Uterus (tissue), 2 donors: ENCODE data around the gene STAP2.

ENCODE experiments used
- CTCF ChIP-seq, 4 experiments: fragments of 200-600 bp in 2 of 4; fragments of 450-650 bp in 2 of 4; sonication (generic) in 2 of 4; IDR thresholded peaks; one replicate each; pipeline ENCODE4 v1.5.1; 2016 to 2019; ENCODE audit warnings: antibody characterized with exemption in 4 of 4, mild to moderate bottlenecking in 2 of 4, moderate library complexity in 1 of 4
- POLR2A ChIP-seq, 2 donors: fragments of 450-650 bp; IDR thresholded peaks; one replicate each; pipeline ENCODE4 v1.6.1; 2016; ENCODE audit warnings: antibody characterized with exemption in 2 of 2, mild to moderate bottlenecking in 1 of 2, moderate library complexity in 1 of 2

DNA sequence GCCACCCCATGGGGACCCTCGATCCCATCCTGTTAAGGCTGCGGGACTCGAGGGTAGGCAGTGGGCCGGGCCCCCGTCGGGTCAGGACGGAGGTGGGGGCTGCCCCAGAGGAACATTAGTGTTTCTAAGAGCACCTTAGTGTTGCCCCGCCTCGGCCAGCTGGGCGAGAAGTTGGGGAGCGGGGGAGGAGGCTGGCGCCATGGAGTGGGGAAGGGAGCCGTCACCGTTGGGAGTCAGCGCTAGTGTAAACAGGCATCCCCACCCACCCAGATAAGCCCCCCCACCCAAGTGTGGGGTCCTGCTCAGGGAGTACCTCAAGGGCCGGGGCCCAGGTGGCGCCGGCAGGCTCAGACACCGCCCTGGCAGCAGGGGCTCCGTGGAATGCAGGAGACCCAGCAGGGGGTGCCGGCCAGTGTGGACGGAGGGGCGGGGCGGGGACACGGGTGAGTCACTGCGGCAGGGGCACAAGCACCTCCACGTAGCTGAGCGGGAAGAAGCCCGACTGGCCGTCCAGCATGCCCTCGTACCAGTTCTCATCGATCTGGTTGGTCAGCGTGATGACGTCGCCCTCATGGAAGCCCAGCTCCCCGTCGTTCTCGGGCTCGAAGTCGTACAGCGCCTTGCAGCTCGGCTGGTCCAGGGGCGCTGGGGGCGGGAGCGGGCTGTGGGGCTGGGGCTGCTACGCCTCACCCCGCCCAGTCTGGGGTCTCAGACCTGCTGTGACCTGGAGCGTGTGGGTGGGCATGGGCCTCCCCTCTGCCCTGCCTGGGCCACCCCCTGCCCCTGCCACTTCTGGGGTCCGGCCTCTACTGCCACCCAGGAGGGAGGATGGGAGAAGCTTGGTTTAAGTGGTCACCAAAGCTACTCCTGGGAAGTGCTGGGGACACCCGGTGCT lies 22.8 kb upstream of the STAP2 start:
- TF ChIP-seq CTCF (IDR thresholded peaks at IDR 0.05) (no peak), POLR2A (IDR thresholded peaks at IDR 0.05) (no peak)
